ENCODE measurements around the gene CEP170B. TPM values are rescaled to one million over a fixed set of nuclear protein-coding genes. Genes with fewer than 3 reads are reported as not detected.
A peak's percentile ranks its signal among the peaks of the same experiment; 100 is the strongest.

Gene CEP170B
- total RNA-seq, 1 donor from 2014 or later: 55.4 TPM

DNA sequence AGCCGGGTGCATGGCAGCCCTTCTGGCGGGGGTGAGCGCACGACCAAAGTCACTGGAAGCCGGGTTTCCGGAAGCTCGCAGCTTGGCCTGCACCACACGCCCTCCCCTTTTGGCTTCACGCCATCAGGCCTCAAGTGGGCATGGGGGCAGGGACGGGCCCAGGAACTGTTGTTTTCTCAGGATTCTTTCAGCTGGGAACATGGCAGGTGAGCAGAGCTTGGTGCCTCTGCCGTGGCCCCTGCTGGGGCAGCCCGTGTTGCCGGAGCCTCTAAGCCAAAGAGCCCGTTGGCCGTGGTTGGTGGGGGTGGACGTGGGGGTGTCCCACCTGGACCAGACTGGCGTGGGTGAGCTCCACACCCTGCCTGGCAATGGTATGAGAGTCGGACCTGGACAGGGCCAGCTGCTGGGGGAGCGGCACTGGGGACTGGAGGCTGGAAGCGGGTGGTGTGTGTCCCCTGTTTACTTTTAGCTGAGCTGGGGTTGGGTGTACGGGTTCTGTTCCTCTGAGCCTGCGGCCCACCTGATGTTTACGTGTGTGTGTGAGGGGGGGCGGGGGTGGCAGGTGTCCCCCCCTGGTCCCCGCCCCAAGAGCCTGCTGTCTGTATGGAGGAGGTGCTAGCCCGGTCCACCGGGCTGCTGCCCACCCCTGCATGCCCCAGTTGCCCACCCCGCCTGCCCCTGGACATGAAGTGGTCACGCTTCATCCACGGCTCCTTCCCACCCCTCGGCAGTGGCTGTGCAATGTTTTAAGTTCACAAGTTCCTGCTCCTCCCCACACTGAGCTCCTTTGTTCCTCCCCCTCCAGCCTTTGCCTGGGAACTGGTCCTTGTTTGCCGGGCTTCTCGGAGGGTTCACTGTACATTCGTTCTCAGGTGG is 31.0 kb downstream of the CEP170B start:
- no peak for TF ChIP-seq EZH2 (IDR thresholded peaks at IDR 0.05; ENCODE audit: insufficient read depth, low read length)
- H3K27me3 Mint-ChIP-seq (ENCODE audit: low read depth, unreplicated experiment): peaks cover 7% of the 10 kb centered on the region
- H2AFZ ChIP-seq (ENCODE audit: low read depth, low read length): no peak overlapping the region
- no peak overlapping the region for H3K9ac ChIP-seq (ENCODE audit: low read length)
- H3K4me1 ChIP-seq (ENCODE audit: insufficient read depth, low read length): no peaks in the 10 kb centered on the region
- peaks cover 9% of the 10 kb centered on the region for H4K20me1 ChIP-seq (ENCODE audit: insufficient read depth, low read length)
- no peaks in the 10 kb centered on the region for H3K36me3 ChIP-seq (ENCODE audit: insufficient read depth, low read length)
- H3K9me3 ChIP-seq (ENCODE audit: insufficient read depth, low read depth, low read length): no peaks in the 10 kb centered on the region
- H3K27ac ChIP-seq (ENCODE audit: low read depth, low read length): no peak overlapping the region
- DNase-seq (ENCODE audit: low read depth) (no peak), FAIRE-seq (no peak)
- no peak overlapping the region for H3K27ac Mint-ChIP-seq (ENCODE audit: unreplicated experiment)
- H3K9me3 Mint-ChIP-seq (ENCODE audit: unreplicated experiment): no peaks in the 10 kb centered on the region
- no peak overlapping the region for H3K4me3 ChIP-seq (ENCODE audit: insufficient read depth, low read depth, low read length)
- no peak overlapping the region for H3K4me2 ChIP-seq (ENCODE audit: low read length)
- no peaks in the 10 kb centered on the region for H3K27me3 ChIP-seq (ENCODE audit: insufficient read depth, low read length)
- no peaks in the 10 kb centered on the region for H3K79me2 ChIP-seq (ENCODE audit: insufficient read depth, low read length)
- peaks cover 5% of the 10 kb centered on the region for H3K36me3 Mint-ChIP-seq (ENCODE audit: low read depth, unreplicated experiment)
- H3K4me3 Mint-ChIP-seq (ENCODE audit: unreplicated experiment): peak overlapping the region; percentile 10
- no peaks in the 10 kb centered on the region for H3K4me1 Mint-ChIP-seq (ENCODE audit: low read depth, unreplicated experiment)

DNA sequence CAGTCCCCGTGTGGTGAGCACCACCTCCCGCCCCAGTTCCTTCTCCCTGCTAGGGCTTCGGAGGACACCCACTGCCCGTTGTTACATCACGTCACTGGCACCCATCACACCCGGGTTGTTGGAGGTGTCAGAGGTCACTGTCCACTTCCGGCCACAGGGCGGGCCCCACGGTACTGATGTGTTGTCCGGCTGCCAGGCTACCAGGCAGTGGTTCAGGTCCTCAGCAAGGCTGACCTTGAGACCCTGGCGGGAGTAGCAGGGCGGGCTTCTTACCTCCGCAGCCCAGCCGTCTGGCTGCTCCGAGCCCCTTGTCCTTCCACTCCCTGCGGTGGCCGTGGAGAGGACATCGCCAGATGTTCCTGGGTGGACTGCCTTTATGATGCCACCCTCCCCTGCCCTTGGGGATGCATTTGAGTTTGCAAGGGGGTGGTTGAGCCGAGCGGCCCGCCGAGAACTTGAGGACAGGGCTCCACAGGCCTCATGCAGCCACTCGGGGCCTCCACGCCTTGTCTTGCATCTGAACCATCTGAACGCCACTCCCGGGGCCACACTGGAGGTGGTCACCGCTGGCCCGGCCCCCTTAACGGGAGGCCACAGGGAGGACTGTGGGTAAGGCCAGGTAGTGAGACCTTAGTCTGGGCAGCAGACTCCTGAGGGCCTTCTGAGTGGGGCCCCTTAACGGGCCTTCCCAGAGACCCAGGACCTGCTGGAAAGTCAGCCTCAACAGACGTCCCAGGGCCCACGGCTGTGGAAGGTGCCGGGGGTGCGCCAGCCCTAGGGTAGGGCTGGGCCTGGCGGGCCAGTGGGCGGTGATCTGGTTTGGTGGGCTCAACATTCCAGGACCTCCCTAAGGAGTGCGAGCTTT is 32.5 kb downstream of the CEP170B start:
- TF ChIP-seq, protein P1, sequence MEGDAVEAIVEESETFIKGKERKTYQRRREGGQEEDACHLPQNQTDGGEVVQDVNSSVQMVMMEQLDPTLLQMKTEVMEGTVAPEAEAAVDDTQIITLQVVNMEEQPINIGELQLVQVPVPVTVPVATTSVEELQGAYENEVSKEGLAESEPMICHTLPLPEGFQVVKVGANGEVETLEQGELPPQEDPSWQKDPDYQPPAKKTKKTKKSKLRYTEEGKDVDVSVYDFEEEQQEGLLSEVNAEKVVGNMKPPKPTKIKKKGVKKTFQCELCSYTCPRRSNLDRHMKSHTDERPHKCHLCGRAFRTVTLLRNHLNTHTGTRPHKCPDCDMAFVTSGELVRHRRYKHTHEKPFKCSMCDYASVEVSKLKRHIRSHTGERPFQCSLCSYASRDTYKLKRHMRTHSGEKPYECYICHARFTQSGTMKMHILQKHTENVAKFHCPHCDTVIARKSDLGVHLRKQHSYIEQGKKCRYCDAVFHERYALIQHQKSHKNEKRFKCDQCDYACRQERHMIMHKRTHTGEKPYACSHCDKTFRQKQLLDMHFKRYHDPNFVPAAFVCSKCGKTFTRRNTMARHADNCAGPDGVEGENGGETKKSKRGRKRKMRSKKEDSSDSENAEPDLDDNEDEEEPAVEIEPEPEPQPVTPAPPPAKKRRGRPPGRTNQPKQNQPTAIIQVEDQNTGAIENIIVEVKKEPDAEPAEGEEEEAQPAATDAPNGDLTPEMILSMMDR (IDR thresholded peaks at IDR 0.05; ENCODE audit: insufficient read depth, low read depth, low read length): no peak
- TF ChIP-seq EZH2 (IDR thresholded peaks at IDR 0.05; ENCODE audit: insufficient read depth, low read length): no peak
- Histone ChIP-seq H3K27ac (ENCODE audit: low read depth, low read length) (no peak overlapping the region), H3K4me1 (ENCODE audit: insufficient read depth, low read length) (no peaks in the 10 kb centered on the region), H2AFZ (ENCODE audit: low read depth, low read length) (no peak overlapping the region), H3K9me3 (ENCODE audit: insufficient read depth, low read depth, low read length) (no peaks in the 10 kb centered on the region), H3K27me3 (ENCODE audit: insufficient read depth, low read length) (no peaks in the 10 kb centered on the region), H3K4me3 (ENCODE audit: insufficient read depth, low read depth, low read length) (no peak overlapping the region), H3K79me2 (ENCODE audit: insufficient read depth, low read length) (no peaks in the 10 kb centered on the region), H4K20me1 (ENCODE audit: insufficient read depth, low read length) (peaks cover 9% of the 10 kb centered on the region), H3K36me3 (ENCODE audit: insufficient read depth, low read length) (no peaks in the 10 kb centered on the region), H3K9ac (ENCODE audit: low read length) (no peak overlapping the region), H3K4me2 (ENCODE audit: low read length) (no peak overlapping the region)
- Mint-ChIP-seq H3K27me3 (ENCODE audit: low read depth, unreplicated experiment) (peaks cover 7% of the 10 kb centered on the region), H3K4me1 (ENCODE audit: low read depth, unreplicated experiment) (no peaks in the 10 kb centered on the region), H3K9me3 (ENCODE audit: unreplicated experiment) (no peaks in the 10 kb centered on the region), H3K27ac (ENCODE audit: unreplicated experiment) (no peak overlapping the region), H3K4me3 (ENCODE audit: unreplicated experiment) (no peak overlapping the region), H3K36me3 (ENCODE audit: low read depth, unreplicated experiment) (peaks cover 5% of the 10 kb centered on the region)
- DNase-seq (ENCODE audit: low read depth): no peak
- FAIRE-seq: no peak

DNA sequence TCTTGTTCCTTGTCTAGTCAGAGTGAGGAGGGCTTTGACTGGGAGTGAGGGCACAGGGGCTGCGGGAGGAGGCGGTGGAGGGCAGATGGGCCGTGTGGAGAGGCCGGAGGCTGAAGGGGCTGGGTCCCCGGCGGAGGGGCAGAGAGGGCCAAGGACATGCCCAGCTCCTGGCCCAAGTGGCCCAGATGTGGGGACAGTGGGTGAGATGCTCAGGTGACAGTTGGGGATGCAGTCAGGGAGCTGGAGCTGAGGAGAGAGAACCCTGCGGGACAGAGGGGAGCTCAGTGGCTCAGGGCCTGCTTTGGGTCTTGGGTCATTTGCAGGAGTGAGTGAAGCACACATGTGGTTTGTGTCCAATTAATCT is 33.1 kb downstream of the CEP170B start:
- H3K27ac ChIP-seq (ENCODE audit: low read depth, low read length): no peak overlapping the region
- H2AFZ ChIP-seq (ENCODE audit: low read depth, low read length): no peak overlapping the region
- Mint-ChIP-seq H3K4me1 (ENCODE audit: low read depth, unreplicated experiment) (no peaks in the 10 kb centered on the region), H3K27me3 (ENCODE audit: low read depth, unreplicated experiment) (peaks cover 7% of the 10 kb centered on the region), H3K4me3 (ENCODE audit: unreplicated experiment) (no peak overlapping the region), H3K27ac (ENCODE audit: unreplicated experiment) (no peak overlapping the region), H3K36me3 (ENCODE audit: low read depth, unreplicated experiment) (peaks cover 5% of the 10 kb centered on the region), H3K9me3 (ENCODE audit: unreplicated experiment) (peaks cover under 1% of the 10 kb centered on the region)
- H4K20me1 ChIP-seq (ENCODE audit: insufficient read depth, low read length): peaks cover 9% of the 10 kb centered on the region
- H3K4me2 ChIP-seq (ENCODE audit: low read length): no peak overlapping the region
- FAIRE-seq (no peak), DNase-seq (ENCODE audit: low read depth) (no peak)
- no peaks in the 10 kb centered on the region for H3K79me2 ChIP-seq (ENCODE audit: insufficient read depth, low read length)
- H3K36me3 ChIP-seq (ENCODE audit: insufficient read depth, low read length): no peaks in the 10 kb centered on the region
- H3K9me3 ChIP-seq (ENCODE audit: insufficient read depth, low read depth, low read length): no peaks in the 10 kb centered on the region
- H3K27me3 ChIP-seq (ENCODE audit: insufficient read depth, low read length): peaks cover under 1% of the 10 kb centered on the region
- TF ChIP-seq EZH2 (IDR thresholded peaks at IDR 0.05; ENCODE audit: insufficient read depth, low read length): no peak
- TF ChIP-seq, protein P1 (IDR thresholded peaks at IDR 0.05; ENCODE audit: insufficient read depth, low read depth, low read length): no peak
- no peaks in the 10 kb centered on the region for H3K4me1 ChIP-seq (ENCODE audit: insufficient read depth, low read length)
- no peak overlapping the region for H3K9ac ChIP-seq (ENCODE audit: low read length)
- H3K4me3 ChIP-seq (ENCODE audit: insufficient read depth, low read depth, low read length): no peak overlapping the region

Measured in astrocyte (in vitro differentiated cells and primary cell).